ENCODE measurements around the gene GSPT1.
"Not testable (repeated sequence)": the region's sequence is repeated elsewhere in the genome, so short reads cannot be mapped to it uniquely, and the experiment has no call there.

GSPT1 gene

GRCh38 chr16:11915644-11916523 lies at the start of gene GSPT1:
Gene GSPT1, minus strand, starts transcription at chr16:11915956. Its CDS starts 236 bp downstream, at chr16:11915720.
- peak within 1 kb of the TSS; percentile 94 to 98 (median 98) for H3K4me3 Mint-ChIP-seq
- no peak for TF ChIP-seq CTCF (IDR thresholded peaks at IDR 0.05; ENCODE audit: unreplicated experiment in 3 of 3)
- peaks cover 27% of the 10 kb centered on the region for H3K4me1 Mint-ChIP-seq
- H3K9me3 Mint-ChIP-seq: no peaks in the 10 kb centered on the region
- no peaks in the 10 kb centered on the region for H3K27me3 Mint-ChIP-seq (ENCODE audit: low read depth)
- peak within 1 kb of the TSS; percentile 86 to 96 (median 94) for H3K27ac Mint-ChIP-seq
- H3K36me3 Mint-ChIP-seq (ENCODE audit: low read depth): no peaks in the 10 kb centered on the region

GRCh38 chr16:11964761-11965551 lies 49.2 kb upstream of the GSPT1 start, which contains the start of gene TNFRSF17:
Gene TNFRSF17, plus strand, starts transcription at chr16:11965210. Its CDS starts 115 bp downstream, at chr16:11965325.
- no peaks in the 10 kb centered on the region for H3K9me3 Mint-ChIP-seq
- TF ChIP-seq CTCF (IDR thresholded peaks at IDR 0.05; ENCODE audit: unreplicated experiment in 3 of 3): no peak
- H3K27ac Mint-ChIP-seq: peak within 1 kb of the TSS in 1 of 3 experiments; percentile 3
- no peaks in the 10 kb centered on the region for H3K36me3 Mint-ChIP-seq (ENCODE audit: low read depth)
- H3K4me1 Mint-ChIP-seq: no peaks in the 10 kb centered on the region
- no peaks in the 10 kb centered on the region for H3K27me3 Mint-ChIP-seq (ENCODE audit: low read depth)
- no peak within 1 kb of the TSS for H3K4me3 Mint-ChIP-seq

- no peak for TF ChIP-seq CTCF (IDR thresholded peaks at IDR 0.05; ENCODE audit: unreplicated experiment in 3 of 3)
- H3K4me1 Mint-ChIP-seq: no peaks in the 10 kb centered on the region
- H3K27ac Mint-ChIP-seq: no peak overlapping the region
- no peaks in the 10 kb centered on the region for H3K36me3 Mint-ChIP-seq (ENCODE audit: low read depth)
- no peak overlapping the region for H3K4me3 Mint-ChIP-seq
- no peaks in the 10 kb centered on the region for H3K9me3 Mint-ChIP-seq
- H3K27me3 Mint-ChIP-seq (ENCODE audit: low read depth): no peaks in the 10 kb centered on the region
Measured at GRCh38 chr16:11963706-11964105, 48.0 kb upstream of the GSPT1 start.

- not testable (repeated sequence) for H3K4me1 Mint-ChIP-seq; H3K4me3 Mint-ChIP-seq; H3K27ac Mint-ChIP-seq; H3K9me3 Mint-ChIP-seq; H3K36me3 Mint-ChIP-seq (ENCODE audit: low read depth); H3K27me3 Mint-ChIP-seq (ENCODE audit: low read depth)
Measured at GRCh38 chr16:11962978-11963377, 47.2 kb upstream of the GSPT1 start.

- not testable (repeated sequence) for H3K27ac Mint-ChIP-seq; H3K4me1 Mint-ChIP-seq; H3K36me3 Mint-ChIP-seq (ENCODE audit: low read depth); H3K4me3 Mint-ChIP-seq; H3K27me3 Mint-ChIP-seq (ENCODE audit: low read depth); H3K9me3 Mint-ChIP-seq
Measured at GRCh38 chr16:11962457-11962856, 46.7 kb upstream of the GSPT1 start.

GRCh38 chr16:11957591-11958395 lies 42.0 kb upstream of the GSPT1 start:
- no peaks in the 10 kb centered on the region for H3K4me1 Mint-ChIP-seq
- TF ChIP-seq CTCF (IDR thresholded peaks at IDR 0.05; ENCODE audit: unreplicated experiment in 3 of 3): no peak
- peaks cover 4% of the 10 kb centered on the region for H3K36me3 Mint-ChIP-seq (ENCODE audit: low read depth)
- no peaks in the 10 kb centered on the region for H3K27me3 Mint-ChIP-seq (ENCODE audit: low read depth)
- H3K9me3 Mint-ChIP-seq: no peaks in the 10 kb centered on the region
- H3K27ac Mint-ChIP-seq: peak overlapping the region in 1 of 3 experiments; percentile 18
- H3K4me3 Mint-ChIP-seq: no peak overlapping the region

Measured in nephron (organoid).